GM19099 (cell line): ENCODE data around the gene ACSF2.

Experiments
- POLR2A ChIP-seq: IDR thresholded peaks from 3 replicates; pipeline ENCODE4 v1.6.1; 2011; ENCODE audit warnings: low read depth; ENCODE audit not compliant: insufficient read length; ENCODE audit errors: extremely low read depth

ACSF2 gene

GRCh38 chr17:50466371-50467113 is 40.5 kb downstream of the ACSF2 start:
- TF ChIP-seq POLR2A = no peak

- TF ChIP-seq POLR2A = no peak
Observed at GRCh38 chr17:50467114-50467854, 41.3 kb downstream of the ACSF2 start.

GRCh38 chr17:50467855-50468303 is 41.9 kb downstream of the ACSF2 start:
- TF ChIP-seq POLR2A = no peak

DNA sequence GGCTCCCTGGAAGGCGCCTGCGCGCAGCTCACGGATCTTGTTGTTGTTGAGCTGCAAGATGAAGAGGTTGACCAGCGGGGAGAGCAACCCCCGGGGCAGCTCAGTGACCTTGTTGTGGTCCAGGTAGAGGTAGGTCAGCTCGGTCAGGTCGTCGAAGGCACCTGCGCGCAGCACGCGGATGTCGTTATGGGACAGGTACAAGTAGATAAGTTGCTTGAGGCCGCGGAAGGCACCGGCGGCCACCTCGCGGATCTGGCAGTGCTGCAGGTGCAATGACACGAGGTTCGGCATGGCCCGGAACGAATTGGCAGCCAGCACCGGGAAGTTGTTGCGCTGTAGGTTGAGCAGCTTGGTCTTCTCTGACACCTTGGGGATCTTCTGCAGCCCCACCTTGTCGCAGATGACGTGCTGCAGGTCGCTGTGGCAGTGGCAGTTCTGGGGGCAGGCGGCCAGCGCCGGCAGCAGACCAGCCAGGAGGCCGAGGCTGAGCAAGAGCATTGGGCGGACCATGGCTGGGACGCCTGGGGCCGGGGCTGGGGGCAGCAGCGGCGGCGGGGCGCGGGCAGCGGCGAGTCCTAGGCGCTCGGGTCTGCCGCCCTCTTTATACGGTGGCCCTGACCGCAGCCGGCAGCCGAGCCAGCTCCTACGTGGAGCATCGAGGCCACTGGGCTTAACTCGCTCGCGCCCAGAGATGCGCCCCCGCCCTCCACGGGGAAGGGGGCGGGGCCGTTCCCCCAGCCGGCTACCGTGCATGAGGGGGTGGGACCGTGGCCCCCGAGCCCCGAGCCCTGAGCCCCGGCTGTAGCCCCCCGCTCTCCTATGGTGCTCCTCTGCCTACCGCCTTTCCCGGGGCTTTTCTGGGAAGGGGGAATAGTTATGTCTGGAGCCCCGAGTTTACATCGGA is 42.5 kb downstream of the ACSF2 start, which contains the start of gene CHAD:
Gene CHAD, minus strand, starts transcription at position 577 of the 904 bp plus-strand sequence. Its CDS starts 67 bp downstream, at position 510.
- no peak for TF ChIP-seq POLR2A

DNA sequence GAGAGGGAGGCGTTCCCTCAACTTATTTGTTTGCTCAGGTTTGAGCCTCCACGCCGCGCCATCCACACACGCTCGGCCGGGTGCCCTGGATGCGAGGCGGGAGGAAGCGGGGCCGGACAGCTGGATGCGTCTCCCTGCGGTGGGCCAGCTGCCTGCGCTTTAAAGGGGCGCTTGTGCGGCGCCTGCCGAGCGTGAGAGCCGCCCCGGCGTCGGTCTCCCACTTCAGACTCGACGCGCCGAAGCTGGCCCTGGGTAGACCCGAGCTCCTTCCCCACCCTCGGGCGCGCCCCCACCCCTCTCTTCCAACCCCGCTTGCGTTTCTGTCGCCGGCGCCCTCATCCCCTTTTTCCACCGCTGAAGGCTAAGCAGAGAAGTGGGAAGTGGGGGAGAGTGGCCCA is 43.2 kb downstream of the ACSF2 start:
- no peak for TF ChIP-seq POLR2A

GRCh38 chr17:50469671-50470305 is 43.8 kb downstream of the ACSF2 start:
- no peak for TF ChIP-seq POLR2A

DNA sequence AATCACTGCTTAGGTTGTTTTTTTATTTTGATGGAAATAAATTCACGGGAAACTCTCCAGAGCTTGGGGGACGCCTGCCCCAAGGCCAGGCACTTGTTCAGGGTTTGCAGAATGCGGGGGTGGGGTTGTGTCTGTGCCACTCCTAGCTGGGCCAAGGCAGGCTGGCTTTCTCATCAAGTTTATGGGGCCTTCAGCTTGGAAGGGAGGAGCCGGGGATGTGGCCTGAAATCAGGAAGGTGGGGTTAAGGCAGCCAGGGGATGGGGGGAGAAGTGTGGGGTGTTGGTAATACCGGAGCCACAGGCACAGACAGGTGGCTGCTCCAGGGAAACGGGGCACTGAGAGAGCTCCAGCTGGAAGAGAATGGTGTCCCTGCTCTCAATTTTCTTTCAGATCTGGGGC is 44.4 kb downstream of the ACSF2 start:
- TF ChIP-seq POLR2A = no peak

DNA sequence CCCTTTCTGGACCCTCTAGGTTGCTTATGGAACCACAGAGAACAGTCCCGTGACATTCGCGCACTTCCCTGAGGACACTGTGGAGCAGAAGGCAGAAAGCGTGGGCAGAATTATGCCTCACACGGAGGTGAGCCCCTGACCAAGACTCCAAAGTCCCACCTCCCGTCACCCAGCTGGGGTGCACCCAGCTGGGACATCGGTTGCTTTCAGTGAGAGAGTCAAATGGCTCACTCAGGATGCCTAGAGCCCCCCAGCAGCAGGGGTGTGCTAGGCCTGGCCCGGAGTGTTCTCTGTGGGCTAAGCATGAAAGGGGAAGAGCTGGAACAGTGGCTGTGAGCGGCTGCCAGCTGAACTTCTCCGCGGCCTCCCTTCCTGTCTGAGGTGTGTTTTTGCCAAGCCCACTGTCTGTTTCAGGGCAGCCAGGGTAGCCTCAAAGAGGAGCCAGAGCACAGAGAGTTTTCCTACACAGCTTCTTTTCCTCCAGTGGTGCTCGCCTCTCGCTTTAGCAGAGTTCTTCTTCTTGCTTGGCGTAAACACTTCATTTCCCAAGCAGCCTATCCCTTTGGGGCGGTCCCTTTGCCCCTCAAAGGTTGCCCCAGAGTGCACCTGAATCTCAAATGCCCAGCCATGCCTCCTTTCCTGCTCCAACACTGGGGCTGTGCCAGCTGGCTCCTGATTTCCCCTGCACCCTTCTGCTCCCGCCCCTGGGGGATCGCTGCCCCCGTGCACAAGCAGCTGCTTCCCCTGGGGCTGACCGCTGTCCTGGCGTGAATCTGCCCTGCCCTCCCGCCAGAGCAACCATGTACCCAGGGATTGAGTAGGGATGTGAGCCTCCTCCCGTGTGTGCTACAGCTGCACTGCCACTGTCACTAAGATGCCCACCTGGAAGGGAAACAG is 45.2 kb downstream of the ACSF2 start:
- no peak for TF ChIP-seq POLR2A

- TF ChIP-seq POLR2A = no peak
Observed at GRCh38 chr17:50472286-50472685, 46.3 kb downstream of the ACSF2 start.

- no peak for TF ChIP-seq POLR2A
Observed at GRCh38 chr17:50473901-50474300, 47.9 kb downstream of the ACSF2 start.

- no peak for TF ChIP-seq POLR2A
Observed at GRCh38 chr17:50474523-50474922, 48.5 kb downstream of the ACSF2 start.

DNA sequence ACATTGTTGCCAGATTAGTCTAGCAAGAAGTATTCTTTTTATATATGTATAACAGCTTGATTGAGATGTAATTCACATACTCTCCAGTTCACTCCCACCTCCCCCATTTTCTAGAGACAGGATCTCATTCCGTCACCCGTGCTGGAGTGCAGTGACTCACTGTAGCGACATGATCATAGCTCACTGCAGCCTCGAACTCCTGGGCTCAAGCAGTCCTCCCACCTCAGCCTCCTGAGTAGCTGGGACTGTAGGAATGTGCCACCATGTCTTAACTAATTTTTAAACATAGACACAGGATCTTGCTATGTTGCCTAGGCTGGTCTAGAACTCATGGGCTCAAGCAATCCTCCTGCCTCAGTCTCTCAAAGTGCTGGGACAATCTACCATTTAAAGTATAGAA is 49.3 kb downstream of the ACSF2 start:
- no peak for TF ChIP-seq POLR2A

- TF ChIP-seq POLR2A = no peak
Observed at GRCh38 chr17:50476545-50477315, 50.7 kb downstream of the ACSF2 start.

DNA sequence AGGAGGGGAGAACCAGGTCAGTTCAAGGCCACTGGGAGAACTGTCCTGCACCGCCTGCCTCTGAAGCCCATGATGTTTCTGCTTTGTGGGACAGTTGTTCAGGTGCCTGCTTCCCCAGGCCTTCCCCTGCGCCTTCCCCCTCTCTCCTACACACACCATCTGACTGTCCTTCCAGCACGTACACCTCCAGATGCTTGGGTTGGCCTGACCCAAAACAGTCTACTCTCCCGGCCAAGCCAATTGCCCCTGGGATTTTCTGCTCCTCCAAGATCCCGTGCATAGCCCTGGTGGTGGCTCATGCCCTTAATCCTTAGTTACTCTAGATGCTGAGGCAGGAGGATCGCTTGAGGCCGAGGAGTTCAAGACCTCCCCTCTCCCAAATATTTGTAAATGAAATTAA is 52.0 kb downstream of the ACSF2 start:
- no peak for TF ChIP-seq POLR2A
